AG04449 (cell line): ENCODE data around the gene FAM53B.

Source experiments
- CTCF ChIA-PET: fragments of 350-600 bp; formaldehyde crosslinking; extraction: SDS; loops from one replicate; lab custom pipeline; 2021; ENCODE audit warnings: antibody characterized with exemption; lab: Yijun Ruan, JAX
- POLR2A ChIA-PET: fragments of 400-600, 350-600 bp; formaldehyde crosslinking; extraction: SDS; loops from one replicate; lab custom pipeline; 2020; ENCODE audit warnings: antibody characterized with exemption, inconsistent platforms; lab: Yijun Ruan, JAX
- DNase-seq: peaks from one replicate; pipeline ENCODE4 v3.0.0-alpha.2; 2010; ENCODE audit warnings: low read depth, low spot score
- H3K4me3 ChIP-seq: 2 replicates; pipeline ENCODE4 v1.5.1; 2011; ENCODE audit warnings: low read depth, mild to moderate bottlenecking, control low read depth, low read length
- CTCF ChIP-seq: IDR thresholded peaks from one replicate; pipeline ENCODE4 v1.5.1; 2011; ENCODE audit warnings: mild to moderate bottlenecking, moderate library complexity, low read length, control low read depth, inconsistent platforms; ENCODE audit not compliant: insufficient read depth; ENCODE audit errors: missing control alignments

Gene FAM53B

DNA sequence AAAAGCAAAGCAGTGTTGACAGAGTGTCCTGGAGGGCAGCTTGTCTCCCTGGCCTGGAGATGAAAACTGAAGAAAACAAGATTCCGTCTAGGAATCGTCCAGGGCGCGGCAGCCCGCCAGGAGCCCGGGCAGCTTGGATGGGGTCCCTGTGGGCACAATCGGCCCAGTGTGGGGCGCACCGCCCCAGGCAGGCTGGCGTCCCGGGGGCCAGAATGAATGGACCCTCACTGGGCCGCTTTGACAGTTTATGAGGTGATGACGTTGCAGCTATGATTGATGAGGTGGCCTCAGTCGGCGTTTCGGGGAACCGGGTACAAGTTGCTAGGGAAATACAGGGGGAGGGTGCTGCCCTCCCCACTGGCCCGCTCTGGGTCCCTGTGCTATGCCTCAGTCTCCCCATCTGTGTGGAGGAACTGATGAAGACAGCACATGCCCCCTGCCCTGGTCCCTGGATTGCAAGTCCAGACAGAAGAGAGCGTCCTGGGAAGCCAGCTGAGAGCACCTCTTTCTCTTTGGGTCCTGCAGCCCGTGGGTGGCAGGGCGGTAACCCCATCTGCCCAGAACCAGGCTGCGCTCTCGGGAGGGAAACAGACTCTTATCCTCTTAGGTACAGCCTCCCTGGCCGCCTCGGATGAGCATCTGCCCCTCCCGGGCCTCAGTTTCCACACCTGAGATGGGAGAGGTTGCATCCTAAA lies 151.3 kb downstream of the FAM53B start:
- no peak for DNase-seq
- H3K4me3 ChIP-seq = no peak overlapping the region
- CTCF ChIA-PET = no interaction called here
- POLR2A ChIA-PET = no interaction called here
- TF ChIP-seq CTCF = no peak

GRCh38 chr10:124592101-124592500 lies 152.1 kb downstream of the FAM53B start:
- TF ChIP-seq CTCF = no peak
- POLR2A ChIA-PET = no interaction called here

DNA sequence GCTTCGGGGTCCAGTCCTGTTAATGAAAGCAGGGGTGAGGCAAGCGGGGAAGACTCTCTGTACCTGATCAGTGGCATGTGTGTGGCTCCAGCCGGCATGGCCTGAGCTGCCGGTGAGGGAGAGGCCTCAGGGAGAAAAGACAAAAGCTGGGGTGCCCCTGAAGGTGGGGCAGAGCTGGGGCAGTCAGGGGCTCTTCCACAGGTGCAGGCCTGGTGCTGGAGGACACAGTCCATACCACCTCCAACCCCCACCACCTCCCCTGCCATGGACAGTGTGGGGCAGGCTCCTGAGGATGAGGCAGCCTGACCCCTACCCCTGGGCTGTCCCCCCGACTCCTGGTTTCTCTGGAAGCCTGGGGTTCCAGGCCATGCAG lies 153.1 kb downstream of the FAM53B start:
- ChIA-PET POLR2A (no interaction called here), CTCF (no interaction called here)
- TF ChIP-seq CTCF = no peak
- no peak overlapping the region for H3K4me3 ChIP-seq
- DNase-seq = no peak

More at GRCh38 chr10:124592101-124592500, 152.1 kb downstream of the FAM53B start:
- no peak overlapping the region for H3K4me3 ChIP-seq
- CTCF ChIA-PET = no interaction called here
- DNase-seq = no peak

DNA sequence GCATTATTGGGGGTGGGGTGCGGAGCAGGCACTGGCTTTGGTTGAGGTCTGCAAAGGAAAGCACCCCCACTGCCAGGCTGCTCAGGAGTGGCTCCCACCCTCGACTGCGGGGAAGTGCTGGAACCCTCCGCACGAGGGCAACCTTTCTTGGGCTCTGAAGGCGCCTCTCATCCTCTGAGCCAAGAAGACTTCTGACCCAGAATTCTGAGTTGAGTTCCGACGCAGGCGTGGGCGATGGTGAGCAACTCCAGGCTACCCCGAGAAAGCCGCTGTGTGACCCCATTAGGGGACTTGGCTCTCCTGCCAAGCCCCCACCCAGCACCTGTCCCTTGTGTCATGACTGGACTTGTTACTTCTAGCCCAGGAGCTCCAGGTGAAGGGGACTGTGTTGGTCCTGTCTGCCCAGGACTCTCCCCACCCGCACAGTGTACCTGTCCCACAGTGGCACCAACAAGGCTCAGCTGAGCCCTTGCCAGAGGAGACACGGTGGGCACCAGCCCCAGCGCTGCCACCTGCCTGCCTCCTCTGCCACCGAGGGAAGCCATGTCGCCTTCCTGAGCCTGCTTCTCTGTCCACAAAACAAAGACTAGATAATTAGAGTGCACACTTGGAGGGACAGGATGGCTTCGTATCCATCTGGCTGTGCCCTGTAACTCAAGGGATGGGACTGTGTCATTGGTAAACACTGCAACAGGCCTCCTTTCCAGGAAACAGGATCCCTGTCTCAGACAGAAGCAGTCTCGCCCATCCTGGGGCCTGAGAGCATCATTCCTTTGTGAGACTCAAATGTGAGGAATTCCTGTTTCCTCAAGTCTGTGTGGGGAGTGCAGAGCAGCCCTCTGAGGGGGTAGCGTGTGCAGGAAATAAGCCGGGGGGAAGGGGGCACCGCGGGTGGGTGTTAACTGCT lies 153.7 kb downstream of the FAM53B start:
- H3K4me3 ChIP-seq = no peak overlapping the region
- no peak for TF ChIP-seq CTCF
- ChIA-PET CTCF (no interaction called here), POLR2A (no interaction called here)
- no peak for DNase-seq

DNA sequence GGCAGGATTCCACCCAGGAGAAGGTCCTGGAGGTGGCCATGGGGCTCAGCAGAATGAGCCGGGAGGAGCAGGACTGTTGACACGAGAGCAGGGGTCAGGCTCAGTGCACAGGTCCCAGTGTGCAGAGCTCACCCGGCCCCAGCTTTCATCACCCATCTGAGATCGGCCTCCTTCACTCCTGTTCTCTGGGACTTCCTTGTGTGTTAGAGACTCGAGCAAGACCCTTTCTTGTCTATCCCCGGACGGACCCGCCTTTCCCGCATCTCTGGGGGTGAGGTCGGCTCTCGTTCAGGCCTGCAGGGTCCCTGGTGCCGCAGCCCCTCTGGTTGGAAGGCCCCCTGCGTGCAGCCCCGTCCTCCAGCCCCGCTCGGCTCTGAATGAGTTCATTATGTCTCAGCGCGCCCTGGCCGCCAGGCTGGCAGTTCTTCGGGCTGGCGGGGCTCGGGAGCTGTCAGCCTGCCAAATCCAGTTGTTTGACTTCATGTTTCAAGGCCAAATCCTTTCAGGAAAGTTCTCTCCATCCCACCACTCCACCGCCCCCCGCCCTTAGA lies 154.6 kb downstream of the FAM53B start:
- CTCF ChIA-PET = interaction anchor here (1.6 kb wide), 1 partner anchor 13 kb away, joined by 4 read pairs; no protein-coding TSS in a partner anchor
- no peak for TF ChIP-seq CTCF
- POLR2A ChIA-PET = no interaction called here
- H3K4me3 ChIP-seq = no peak overlapping the region
- DNase-seq = no peak
